NCI-H82 treated with DMSO at 0.1 percent for 48 hours (cell line): Measurements from ENCODE around the gene TYK2.

Experiments
- DNase-seq: peaks from one replicate; lab custom pipeline; 2025; ENCODE audit not compliant: unreplicated experiment; lab: John Stamatoyannopoulos, UW

TYK2 gene

GRCh38 chr19:10335352-10335985 is 44.9 kb downstream of the TYK2 start:
- no peak for DNase-seq

- DNase-seq: peak; percentile 68
These were observed 45.6 kb downstream of the TYK2 start for GRCh38 chr19:10334588-10335351.

GRCh38 chr19:10333758-10334587 is 46.4 kb downstream of the TYK2 start:
- DNase-seq: no peak

- peak; percentile 86 for DNase-seq
These were observed 47.2 kb downstream of the TYK2 start, which contains the start of gene RAVER1 for GRCh38 chr19:10332965-10333757. RAVER1 (minus strand) TSS chr19:10333529; CDS start chr19:10333507, 22 bp downstream.

- DNase-seq: no peak
These were observed 48.0 kb downstream of the TYK2 start for GRCh38 chr19:10332158-10332964.

DNA sequence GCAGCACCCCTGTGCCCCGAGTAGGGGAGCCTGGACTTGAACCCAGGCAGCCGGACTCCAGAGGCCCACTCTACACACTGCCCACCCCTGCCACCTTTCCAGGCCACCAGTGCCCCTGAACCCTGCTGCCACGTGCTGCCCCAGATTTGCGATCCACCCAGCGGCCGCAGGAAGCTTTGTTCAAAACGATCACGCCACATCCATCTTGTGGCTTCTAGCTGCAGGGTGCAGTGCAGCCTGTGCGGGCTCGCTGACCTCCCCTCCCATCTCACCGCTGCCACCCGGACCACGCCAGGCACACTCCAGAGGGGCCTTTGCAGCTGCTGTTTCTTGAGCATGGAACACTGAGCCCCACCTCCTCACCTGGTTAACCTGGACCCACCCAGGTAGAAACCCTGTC is 50.8 kb downstream of the TYK2 start:
- no peak for DNase-seq

GRCh38 chr19:10328558-10329429 is 51.6 kb downstream of the TYK2 start:
- DNase-seq: no peak

- no peak for DNase-seq
These were observed 52.6 kb downstream of the TYK2 start for GRCh38 chr19:10327793-10328192.

- DNase-seq: no peak
These were observed 54.6 kb downstream of the TYK2 start for GRCh38 chr19:10325732-10326131.

DNA sequence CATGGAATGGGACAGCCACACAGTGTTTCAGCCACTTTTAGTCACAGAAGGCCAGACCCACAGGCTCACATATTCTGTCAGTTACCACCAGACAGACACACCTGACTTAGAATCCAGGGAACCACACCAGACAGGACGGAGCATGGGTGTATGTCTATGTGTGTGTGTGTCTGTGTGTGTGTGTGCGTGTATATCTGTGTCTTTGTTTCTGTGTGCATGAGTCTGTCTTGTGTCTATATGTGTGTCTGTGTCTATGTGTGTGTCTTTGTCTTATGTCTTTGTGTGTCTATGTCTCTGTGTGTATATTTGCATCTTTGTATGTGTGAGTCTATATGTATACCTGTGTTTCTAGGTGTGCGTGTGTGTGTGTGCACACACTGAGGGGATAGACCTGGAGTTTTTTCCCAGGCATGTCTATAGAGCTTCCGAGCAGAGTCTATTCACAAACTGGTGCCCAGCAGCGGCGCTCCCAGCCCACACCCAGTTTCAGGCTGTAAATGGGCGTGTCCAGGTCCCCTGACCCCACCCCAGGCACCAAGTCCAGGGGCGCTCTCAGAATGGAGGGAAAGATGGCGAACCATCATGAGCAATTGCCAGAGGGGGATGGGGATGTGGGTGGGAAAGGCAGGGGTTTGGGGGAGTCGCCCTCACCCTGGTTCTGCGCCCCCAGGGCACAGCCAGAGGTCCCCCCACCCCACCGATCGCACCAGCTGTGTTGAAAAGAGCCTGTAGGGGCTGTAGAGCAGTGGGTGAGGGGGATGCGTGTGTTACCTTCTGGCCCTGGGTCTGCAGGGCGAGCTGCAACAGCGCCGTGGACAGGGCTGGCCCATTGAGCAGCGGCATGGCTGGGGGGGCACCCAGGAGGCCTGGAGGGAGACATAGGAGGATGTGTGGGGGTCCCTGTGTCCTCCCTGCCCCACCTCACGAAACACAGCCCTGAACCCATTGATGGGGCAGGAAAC is 58.2 kb downstream of the TYK2 start:
- DNase-seq: no peak

- no peak for DNase-seq
These were observed 59.0 kb downstream of the TYK2 start for GRCh38 chr19:10321417-10321797.

GRCh38 chr19:10320602-10321416 is 59.6 kb downstream of the TYK2 start:
- no peak for DNase-seq

DNA sequence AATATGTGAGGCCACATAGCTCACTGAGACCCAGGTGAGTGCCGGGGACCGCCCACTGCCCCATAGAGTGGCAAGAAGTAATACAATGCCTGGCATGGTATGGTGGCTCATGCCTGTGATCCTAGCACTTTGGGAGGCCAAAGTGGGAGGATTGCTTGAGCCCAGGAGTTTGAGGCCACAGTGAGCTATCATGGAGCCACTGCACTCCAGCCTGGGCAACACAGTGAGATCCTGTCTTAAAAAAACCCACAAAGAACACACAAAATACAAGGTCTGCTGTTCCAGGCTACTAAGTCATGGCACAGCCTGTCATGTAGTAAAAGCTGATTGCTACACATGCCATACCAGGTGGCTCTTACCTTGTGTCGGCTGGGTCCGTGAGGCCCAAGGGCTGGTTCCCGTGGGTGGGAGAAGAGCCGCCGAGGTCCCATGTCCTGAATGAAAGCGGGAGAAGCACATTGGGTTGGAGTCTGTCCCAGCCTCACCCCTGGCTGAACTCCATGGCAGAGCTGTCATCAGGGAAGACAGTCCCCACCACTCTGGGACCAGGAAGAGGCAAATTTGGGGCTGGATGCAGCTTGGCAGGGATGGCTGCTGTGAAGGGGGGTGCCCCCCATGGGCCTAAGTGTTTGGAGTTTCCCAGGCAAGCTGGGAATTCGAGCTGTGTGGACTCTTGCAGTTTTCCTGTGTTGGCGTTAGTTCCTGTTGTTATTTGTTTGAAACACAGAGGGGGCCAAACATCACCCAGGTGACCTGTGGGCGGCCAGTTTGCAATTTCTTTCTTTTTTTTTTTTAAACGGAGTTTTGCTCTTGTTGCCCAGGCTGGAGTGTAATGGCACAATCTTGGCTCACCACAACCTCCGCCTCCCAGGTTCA is 61.3 kb downstream of the TYK2 start:
- DNase-seq: no peak

GRCh38 chr19:10317857-10318462 is 62.4 kb downstream of the TYK2 start:
- DNase-seq: no peak

GRCh38 chr19:10317045-10317856 is 63.1 kb downstream of the TYK2 start:
- DNase-seq: no peak
